Vagina (tissue), 2 donors: Measurements from ENCODE around the gene FOXRED2. TPM values are rescaled to one million over a fixed set of nuclear protein-coding genes. Genes with fewer than 3 reads are reported as not detected.

ENCODE experiments used
- DNase-seq, 2 donors: peaks; one replicate each; pipeline ENCODE4 v3.0.0-alpha.2; 2017; ENCODE audit errors: extremely low spot score in 2 of 2
- H3K27ac ChIP-seq: fragments of 200-600 bp; sonication (generic); one replicate; pipeline ENCODE4 v1.5.1; 2019
- H3K27me3 ChIP-seq: fragments of 200-600 bp; sonication (generic); one replicate; pipeline ENCODE4 v1.5.1; 2019
- H3K36me3 ChIP-seq, 2 donors: fragments of 200-600 bp; sonication (generic); one replicate each; pipeline ENCODE4 v1.5.1; 2017 to 2019
- H3K4me1 ChIP-seq: fragments of 200-600 bp; sonication (generic); one replicate; pipeline ENCODE4 v1.5.1; 2019
- H3K4me3 ChIP-seq, 2 donors: fragments of 200-600 bp; sonication (generic); 1 replicate in 1 of 2; 2 replicates in 1 of 2; pipeline ENCODE4 v1.5.1; 2016 to 2019
- H3K9me3 ChIP-seq: fragments of 200-600 bp; sonication (generic); one replicate; pipeline ENCODE4 v1.5.1; 2019
- POLR2A ChIP-seq, 2 donors: fragments of 450-650 bp; IDR thresholded peaks; one replicate each; pipeline ENCODE4 v1.6.1; 2017; ENCODE audit warnings: antibody characterized with exemption in 2 of 2, mild to moderate bottlenecking in 2 of 2, moderate library complexity in 2 of 2
- POLR2AphosphoS5 ChIP-seq, 2 donors: sonication (generic); formaldehyde crosslinking; IDR thresholded peaks; one replicate each; pipeline ENCODE4 v1.9.0; 2017; ENCODE audit warnings: antibody characterized with exemption in 2 of 2, mild to moderate bottlenecking in 2 of 2, low read depth in 1 of 2; ENCODE audit not compliant: insufficient read depth in 1 of 2
- intact Hi-C: fragments of 100-400 bp; cut with DNase I; formaldehyde crosslinking; loops from one replicate; pipeline ENCODE4 v1.15.1; 2023
- total RNA-seq: library from RNA; depleted of rRNA; stranded (reverse); fragments of >200 nt; gene quantifications from one replicate; pipeline ENCODE4 v1.2.3, GENCODE V29; 2016
- TF ChIP-seq, protein P1 (sequence below), 3 experiments: fragments of 450-650 bp in 2 of 3; fragments of 200-600 bp in 1 of 3; sonication (generic) in 1 of 3; IDR thresholded peaks; one replicate each; pipeline ENCODE4 v1.5.1; 2017 to 2019; ENCODE audit warnings: antibody characterized with exemption in 3 of 3, mild to moderate bottlenecking in 2 of 3, moderate library complexity in 2 of 3

Gene FOXRED2
- total RNA-seq, 1 donor from 2014 or later, result 3.7 TPM

DNA sequence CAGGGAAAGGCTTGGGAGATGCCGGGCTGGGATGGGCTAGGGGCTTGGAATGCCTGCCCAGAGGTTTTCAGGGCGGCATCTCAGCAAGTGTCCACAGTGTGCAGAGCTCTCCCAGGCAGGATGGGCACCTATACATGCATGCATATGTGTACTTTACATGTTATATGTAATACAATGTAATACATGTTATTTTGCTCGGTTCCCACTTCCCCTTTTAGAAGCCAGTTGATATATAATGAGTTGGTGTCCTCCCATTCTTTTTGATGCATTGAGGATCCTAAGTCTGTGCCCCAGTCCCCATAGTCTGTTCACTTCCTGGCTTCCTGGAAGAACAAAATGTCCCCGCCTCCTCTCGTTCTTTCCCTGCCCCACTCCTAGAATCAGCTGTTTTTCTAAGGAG is 42.2 kb upstream of the FOXRED2 start:
- Histone ChIP-seq H3K4me1 (no peaks in the 10 kb centered on the region), H3K4me3 (no peak overlapping the region), H3K36me3 (no peaks in the 10 kb centered on the region), H3K9me3 (no peaks in the 10 kb centered on the region), H3K27me3 (no peaks in the 10 kb centered on the region), H3K27ac (no peak overlapping the region)
- TF ChIP-seq, protein P1, sequence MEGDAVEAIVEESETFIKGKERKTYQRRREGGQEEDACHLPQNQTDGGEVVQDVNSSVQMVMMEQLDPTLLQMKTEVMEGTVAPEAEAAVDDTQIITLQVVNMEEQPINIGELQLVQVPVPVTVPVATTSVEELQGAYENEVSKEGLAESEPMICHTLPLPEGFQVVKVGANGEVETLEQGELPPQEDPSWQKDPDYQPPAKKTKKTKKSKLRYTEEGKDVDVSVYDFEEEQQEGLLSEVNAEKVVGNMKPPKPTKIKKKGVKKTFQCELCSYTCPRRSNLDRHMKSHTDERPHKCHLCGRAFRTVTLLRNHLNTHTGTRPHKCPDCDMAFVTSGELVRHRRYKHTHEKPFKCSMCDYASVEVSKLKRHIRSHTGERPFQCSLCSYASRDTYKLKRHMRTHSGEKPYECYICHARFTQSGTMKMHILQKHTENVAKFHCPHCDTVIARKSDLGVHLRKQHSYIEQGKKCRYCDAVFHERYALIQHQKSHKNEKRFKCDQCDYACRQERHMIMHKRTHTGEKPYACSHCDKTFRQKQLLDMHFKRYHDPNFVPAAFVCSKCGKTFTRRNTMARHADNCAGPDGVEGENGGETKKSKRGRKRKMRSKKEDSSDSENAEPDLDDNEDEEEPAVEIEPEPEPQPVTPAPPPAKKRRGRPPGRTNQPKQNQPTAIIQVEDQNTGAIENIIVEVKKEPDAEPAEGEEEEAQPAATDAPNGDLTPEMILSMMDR (IDR thresholded peaks at IDR 0.05), result no peak
- TF ChIP-seq POLR2A (IDR thresholded peaks at IDR 0.05), result no peak
- no peak for TF ChIP-seq POLR2AphosphoS5 (IDR thresholded peaks at IDR 0.05; ENCODE audit: insufficient read depth in 1 of 2, low read depth in 1 of 2)
- intact Hi-C loops, result no loop called here
- no peak for DNase-seq

DNA sequence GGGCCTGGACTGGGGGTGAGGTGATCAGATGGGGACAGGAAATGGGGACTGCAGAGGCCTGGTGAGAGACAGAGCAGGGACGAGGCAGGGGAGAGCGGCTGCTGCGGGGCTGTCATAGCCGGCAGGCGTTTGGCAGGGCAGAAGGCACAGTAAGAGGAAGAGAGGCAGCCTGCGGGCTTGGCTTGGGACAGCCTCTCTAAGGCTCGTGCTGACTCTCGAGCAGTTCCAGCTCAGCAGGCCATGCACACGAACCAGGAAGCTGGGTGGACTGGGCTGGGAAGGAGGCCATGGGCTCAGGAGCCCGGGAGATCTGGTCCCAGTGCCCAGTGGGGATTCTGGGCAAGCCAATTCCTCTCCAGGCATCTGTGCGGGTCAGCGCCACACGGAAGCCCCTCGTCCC is 41.8 kb upstream of the FOXRED2 start:
- Histone ChIP-seq H3K4me3 (no peak overlapping the region), H3K9me3 (no peaks in the 10 kb centered on the region), H3K27ac (no peak overlapping the region), H3K4me1 (no peaks in the 10 kb centered on the region), H3K27me3 (no peaks in the 10 kb centered on the region), H3K36me3 (no peaks in the 10 kb centered on the region)
- intact Hi-C loops, result no loop called here
- TF ChIP-seq POLR2A (IDR thresholded peaks at IDR 0.05) (no peak), POLR2AphosphoS5 (IDR thresholded peaks at IDR 0.05; ENCODE audit: insufficient read depth in 1 of 2, low read depth in 1 of 2) (no peak)
- TF ChIP-seq, protein P1 (IDR thresholded peaks at IDR 0.05), result no peak
- DNase-seq, result no peak

DNA sequence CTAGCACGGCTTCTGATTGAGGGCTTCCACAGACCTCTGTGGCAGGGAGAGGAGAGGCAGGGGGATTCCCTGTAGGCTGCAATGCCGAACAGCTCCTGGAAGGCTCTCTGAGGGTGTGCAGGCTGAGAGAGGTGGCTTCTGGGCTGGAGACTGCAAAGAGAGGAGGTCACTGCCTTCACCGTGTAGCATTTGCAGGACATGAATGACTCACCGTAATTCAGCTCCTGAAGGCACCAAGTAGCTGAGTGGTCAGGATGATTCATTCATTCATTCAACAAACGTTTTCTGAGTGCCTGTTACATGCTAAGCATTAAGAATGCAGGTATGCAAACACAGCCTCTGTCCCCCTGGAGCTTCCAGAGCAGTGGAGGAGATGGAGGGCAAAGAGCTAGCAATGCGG is 40.1 kb upstream of the FOXRED2 start:
- TF ChIP-seq POLR2A (IDR thresholded peaks at IDR 0.05), result no peak
- TF ChIP-seq, protein P1 (IDR thresholded peaks at IDR 0.05), result no peak
- no peak for TF ChIP-seq POLR2AphosphoS5 (IDR thresholded peaks at IDR 0.05; ENCODE audit: insufficient read depth in 1 of 2, low read depth in 1 of 2)
- H3K9me3 ChIP-seq, result no peaks in the 10 kb centered on the region

DNA sequence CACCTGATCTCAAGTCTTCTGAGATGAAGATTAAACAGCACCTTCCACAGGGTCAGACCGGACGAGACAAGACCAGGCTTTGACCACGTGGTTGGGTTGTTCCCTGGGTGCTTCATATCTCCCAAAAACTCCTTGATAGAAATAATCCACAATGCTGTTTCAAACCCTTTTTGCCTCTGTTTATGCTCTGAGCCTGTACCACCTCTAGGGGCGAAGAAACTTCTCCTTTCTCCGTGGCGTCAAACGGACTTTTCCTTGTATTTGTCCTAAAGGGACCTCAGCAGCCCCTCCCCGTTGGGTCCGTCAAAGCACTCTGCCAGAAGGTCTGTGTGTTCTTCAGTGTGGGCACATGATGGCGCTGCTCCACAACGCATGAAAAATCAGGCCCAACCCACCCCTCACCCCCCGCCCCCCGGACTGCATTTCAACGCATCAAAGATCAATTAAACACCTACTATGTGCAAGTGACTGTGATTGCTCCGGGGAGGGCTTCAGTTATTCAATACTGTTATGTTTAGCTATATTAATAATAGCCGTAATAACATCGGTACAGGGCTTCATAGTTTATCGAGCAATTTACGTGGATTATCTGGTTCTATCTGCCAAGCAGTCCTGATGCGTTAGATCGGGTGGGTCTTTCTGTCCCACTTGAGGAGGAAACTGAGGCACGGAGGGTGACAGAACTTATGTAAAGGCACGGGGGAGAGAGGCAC is 39.4 kb upstream of the FOXRED2 start:
- no peaks in the 10 kb centered on the region for H3K9me3 ChIP-seq
- DNase-seq, result no peak
- intact Hi-C loops, result no loop called here
- H3K4me3 ChIP-seq, result no peak overlapping the region
- H3K27me3 ChIP-seq, result no peaks in the 10 kb centered on the region
- H3K4me1 ChIP-seq, result no peaks in the 10 kb centered on the region
- no peaks in the 10 kb centered on the region for H3K36me3 ChIP-seq
- TF ChIP-seq POLR2AphosphoS5 (IDR thresholded peaks at IDR 0.05; ENCODE audit: insufficient read depth in 1 of 2, low read depth in 1 of 2), result no peak
- TF ChIP-seq POLR2A (IDR thresholded peaks at IDR 0.05), result no peak
- TF ChIP-seq, protein P1 (IDR thresholded peaks at IDR 0.05), result no peak
- H3K27ac ChIP-seq, result no peak overlapping the region

More for the DNA sequence above, 40.1 kb upstream of the FOXRED2 start:
- DNase-seq, result no peak
- Histone ChIP-seq H3K4me1 (no peaks in the 10 kb centered on the region), H3K27ac (no peak overlapping the region), H3K27me3 (no peaks in the 10 kb centered on the region), H3K36me3 (no peaks in the 10 kb centered on the region), H3K4me3 (no peak overlapping the region)
- intact Hi-C loops, result no loop called here

DNA sequence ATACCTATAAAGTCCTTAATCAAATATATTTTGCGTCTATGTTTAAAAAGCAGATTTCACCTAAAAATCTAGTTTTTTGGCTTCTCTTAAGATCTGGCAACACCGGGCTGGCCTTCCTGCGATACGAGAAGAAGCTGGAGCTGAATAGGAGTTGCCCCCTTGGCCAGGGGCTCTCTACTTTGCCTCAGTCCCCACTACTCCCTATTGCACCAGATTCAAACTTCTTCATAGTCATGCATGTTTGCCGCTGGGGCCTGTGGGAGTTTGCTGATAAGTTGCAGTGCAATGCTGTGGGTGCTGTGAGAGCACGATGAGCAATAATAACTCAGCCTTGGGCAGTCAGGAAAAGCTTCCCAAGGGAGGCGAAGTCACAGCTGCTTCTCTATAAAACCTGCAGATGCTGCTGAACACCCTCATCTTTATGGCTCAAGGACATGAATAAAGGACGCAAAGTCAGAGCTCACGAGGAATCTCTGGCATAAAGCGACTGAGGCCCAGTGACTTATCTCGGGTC is 37.3 kb upstream of the FOXRED2 start:
- TF ChIP-seq, protein P1 (IDR thresholded peaks at IDR 0.05), result no peak
- TF ChIP-seq POLR2A (IDR thresholded peaks at IDR 0.05) (no peak), POLR2AphosphoS5 (IDR thresholded peaks at IDR 0.05; ENCODE audit: insufficient read depth in 1 of 2, low read depth in 1 of 2) (no peak)
- H3K4me3 ChIP-seq, result no peak overlapping the region
- no peaks in the 10 kb centered on the region for H3K4me1 ChIP-seq
- H3K36me3 ChIP-seq, result no peaks in the 10 kb centered on the region
- intact Hi-C loops, result no loop called here
- no peaks in the 10 kb centered on the region for H3K27me3 ChIP-seq
- H3K9me3 ChIP-seq, result no peaks in the 10 kb centered on the region
- no peak for DNase-seq
- H3K27ac ChIP-seq, result no peak overlapping the region
